Neural cell (in vitro differentiated cells): ENCODE data around the gene DPF3.

ENCODE experiments used
- CTCF ChIP-seq: fragments of 450-650 bp; IDR thresholded peaks from 2 replicates; pipeline ENCODE4 v1.5.1; 2014; ENCODE audit warnings: antibody characterized with exemption, mild to moderate bottlenecking, moderate library complexity; ENCODE audit not compliant: poor library complexity, severe bottlenecking
- EP300 ChIP-seq: fragments of 450-650 bp; conservative IDR thresholded peaks from 2 replicates; pipeline ENCODE4 v1.6.1; 2014; ENCODE audit warnings: antibody characterized with exemption, mild to moderate bottlenecking, moderate library complexity; ENCODE audit not compliant: poor library complexity, severe bottlenecking
- EZH2 ChIP-seq: fragments of 200-600, 300-800 bp; shearing (Covaris generic), sonication (generic); IDR thresholded peaks from 2 replicates; pipeline ENCODE4 v1.6.1; 2014; ENCODE audit warnings: antibody characterized with exemption, low read length, borderline replicate concordance, mild to moderate bottlenecking; ENCODE audit not compliant: insufficient read depth, poor library complexity, severe bottlenecking
- POLR2AphosphoS5 ChIP-seq: IDR thresholded peaks from 2 replicates; pipeline ENCODE4 v1.6.1; 2012
- RAD21 ChIP-seq: fragments of 450-650 bp; conservative IDR thresholded peaks from 2 replicates; pipeline ENCODE4 v1.6.1; 2014; ENCODE audit warnings: antibody characterized with exemption, mild to moderate bottlenecking, moderate library complexity
- SMC3 ChIP-seq: fragments of 450-650 bp; conservative IDR thresholded peaks from 2 replicates; pipeline ENCODE4 v1.6.1; 2014; ENCODE audit warnings: antibody characterized with exemption, mild to moderate bottlenecking, moderate library complexity; ENCODE audit not compliant: poor library complexity
- TAF1 ChIP-seq: IDR thresholded peaks from 2 replicates; pipeline ENCODE4 v1.6.1; 2012; ENCODE audit warnings: low read depth
- TF ChIP-seq, protein P1 (sequence below): IDR thresholded peaks from 2 replicates; pipeline ENCODE4 v1.6.1; 2012; ENCODE audit warnings: borderline replicate concordance

GRCh38 chr14:72743626-72744025, 150.3 kb downstream of the DPF3 start:
- TF ChIP-seq, protein P1, sequence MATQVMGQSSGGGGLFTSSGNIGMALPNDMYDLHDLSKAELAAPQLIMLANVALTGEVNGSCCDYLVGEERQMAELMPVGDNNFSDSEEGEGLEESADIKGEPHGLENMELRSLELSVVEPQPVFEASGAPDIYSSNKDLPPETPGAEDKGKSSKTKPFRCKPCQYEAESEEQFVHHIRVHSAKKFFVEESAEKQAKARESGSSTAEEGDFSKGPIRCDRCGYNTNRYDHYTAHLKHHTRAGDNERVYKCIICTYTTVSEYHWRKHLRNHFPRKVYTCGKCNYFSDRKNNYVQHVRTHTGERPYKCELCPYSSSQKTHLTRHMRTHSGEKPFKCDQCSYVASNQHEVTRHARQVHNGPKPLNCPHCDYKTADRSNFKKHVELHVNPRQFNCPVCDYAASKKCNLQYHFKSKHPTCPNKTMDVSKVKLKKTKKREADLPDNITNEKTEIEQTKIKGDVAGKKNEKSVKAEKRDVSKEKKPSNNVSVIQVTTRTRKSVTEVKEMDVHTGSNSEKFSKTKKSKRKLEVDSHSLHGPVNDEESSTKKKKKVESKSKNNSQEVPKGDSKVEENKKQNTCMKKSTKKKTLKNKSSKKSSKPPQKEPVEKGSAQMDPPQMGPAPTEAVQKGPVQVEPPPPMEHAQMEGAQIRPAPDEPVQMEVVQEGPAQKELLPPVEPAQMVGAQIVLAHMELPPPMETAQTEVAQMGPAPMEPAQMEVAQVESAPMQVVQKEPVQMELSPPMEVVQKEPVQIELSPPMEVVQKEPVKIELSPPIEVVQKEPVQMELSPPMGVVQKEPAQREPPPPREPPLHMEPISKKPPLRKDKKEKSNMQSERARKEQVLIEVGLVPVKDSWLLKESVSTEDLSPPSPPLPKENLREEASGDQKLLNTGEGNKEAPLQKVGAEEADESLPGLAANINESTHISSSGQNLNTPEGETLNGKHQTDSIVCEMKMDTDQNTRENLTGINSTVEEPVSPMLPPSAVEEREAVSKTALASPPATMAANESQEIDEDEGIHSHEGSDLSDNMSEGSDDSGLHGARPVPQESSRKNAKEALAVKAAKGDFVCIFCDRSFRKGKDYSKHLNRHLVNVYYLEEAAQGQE, result no peak
- no peak for TF ChIP-seq TAF1
- TF ChIP-seq SMC3, result no peak
- no peak for TF ChIP-seq CTCF
- TF ChIP-seq EZH2, result no peak
- TF ChIP-seq POLR2AphosphoS5, result no peak
- no peak for TF ChIP-seq EP300
- no peak for TF ChIP-seq RAD21
